ENCODE results near the gene EVPLL.
"Not testable (repeated sequence)": the region's sequence is repeated elsewhere in the genome, so short reads cannot be mapped to it uniquely, and the experiment has no call there.

EVPLL gene

GRCh38 chr17:18377437-18378204 lies at the start of gene EVPLL:
TSS of gene EVPLL (plus strand) at chr17:18377778. CDS start at chr17:18380938, 3,160 bp downstream.
- no peak for FAIRE-seq

GRCh38 chr17:18328643-18329204 lies 48.9 kb upstream of the EVPLL start:
- FAIRE-seq: no peak

DNA sequence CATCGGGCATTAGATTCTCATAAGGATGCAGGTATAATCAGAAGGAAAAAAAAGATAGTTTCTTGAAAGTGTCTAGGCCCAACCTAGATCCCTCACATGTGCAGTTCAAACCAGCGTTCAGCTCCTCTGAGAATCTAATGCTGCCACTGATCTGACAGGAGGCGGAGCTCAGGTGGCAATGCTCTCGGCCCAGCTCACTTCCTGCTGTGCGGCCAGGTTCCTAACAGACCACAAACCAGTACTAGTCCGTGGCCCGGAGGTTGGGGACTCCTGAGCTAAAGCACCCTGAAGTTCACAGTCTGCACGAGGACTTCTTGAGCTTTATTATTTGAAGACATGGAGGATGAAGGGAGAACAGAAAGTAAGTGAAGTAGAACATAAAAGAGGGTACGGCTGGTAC lies 45.7 kb upstream of the EVPLL start:
- FAIRE-seq: no peak

- FAIRE-seq: no peak
Observed at GRCh38 chr17:18332909-18333489, 44.6 kb upstream of the EVPLL start.

DNA sequence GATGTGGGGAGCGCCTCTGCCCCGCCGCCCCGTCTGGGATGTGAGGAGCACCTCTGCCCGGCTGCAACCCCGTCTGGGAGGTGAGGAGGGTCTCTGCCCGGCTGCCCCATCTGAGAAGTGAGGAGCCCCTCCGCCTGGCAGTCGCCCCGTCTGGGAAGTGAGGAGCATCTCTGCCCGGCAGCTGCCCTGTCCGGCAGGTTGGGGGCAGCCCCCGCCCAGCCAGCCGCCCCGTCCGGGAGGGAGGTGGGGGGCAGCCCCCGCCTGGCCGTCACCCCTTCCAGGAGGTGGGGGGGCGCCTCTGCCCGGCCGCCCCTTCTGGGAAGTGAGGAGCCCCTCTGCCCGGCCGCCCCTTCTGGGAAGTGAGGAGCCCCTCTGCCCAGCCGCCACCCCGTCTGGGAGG lies 39.4 kb upstream of the EVPLL start:
- FAIRE-seq: not testable (repeated sequence)

DNA sequence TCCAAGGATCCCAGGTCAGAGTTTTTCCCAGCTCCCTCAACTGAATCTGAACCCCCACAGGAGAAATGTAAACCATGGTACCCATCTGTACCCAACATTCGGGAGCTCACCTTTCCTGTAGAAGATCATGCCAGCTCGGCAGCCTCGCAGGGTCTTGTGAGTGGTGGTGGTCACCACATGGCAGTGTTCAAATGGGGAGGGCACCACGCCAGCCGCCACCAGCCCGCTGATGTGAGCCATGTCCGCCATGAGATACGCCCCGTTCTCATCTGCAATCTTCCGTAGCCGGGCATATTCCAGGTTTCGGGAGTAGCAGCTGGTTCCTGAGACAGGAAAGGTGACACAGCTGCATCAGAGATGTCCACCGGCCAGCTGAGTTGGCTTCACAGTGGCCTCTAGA lies 37.6 kb upstream of the EVPLL start:
- FAIRE-seq: no peak

DNA sequence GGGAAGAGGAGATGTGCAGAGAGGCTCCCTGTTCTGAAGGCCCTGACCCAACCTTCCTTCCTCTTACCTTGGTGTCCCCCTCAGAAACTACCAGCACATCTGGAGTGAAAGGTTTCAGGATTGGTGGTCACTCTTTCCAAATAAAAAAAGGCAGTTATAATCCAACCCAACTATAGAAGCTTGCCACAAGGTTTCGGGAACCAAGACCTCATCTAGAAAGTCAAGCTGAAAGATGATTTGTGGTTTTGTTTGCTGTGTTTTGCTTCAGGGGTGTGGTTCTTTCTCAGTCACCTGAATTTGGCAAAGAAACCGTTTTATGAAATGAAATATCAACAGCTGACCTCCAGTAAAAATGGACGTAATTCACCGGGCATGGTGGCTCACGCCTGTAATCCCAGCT lies 33.6 kb upstream of the EVPLL start:
- no peak for FAIRE-seq

DNA sequence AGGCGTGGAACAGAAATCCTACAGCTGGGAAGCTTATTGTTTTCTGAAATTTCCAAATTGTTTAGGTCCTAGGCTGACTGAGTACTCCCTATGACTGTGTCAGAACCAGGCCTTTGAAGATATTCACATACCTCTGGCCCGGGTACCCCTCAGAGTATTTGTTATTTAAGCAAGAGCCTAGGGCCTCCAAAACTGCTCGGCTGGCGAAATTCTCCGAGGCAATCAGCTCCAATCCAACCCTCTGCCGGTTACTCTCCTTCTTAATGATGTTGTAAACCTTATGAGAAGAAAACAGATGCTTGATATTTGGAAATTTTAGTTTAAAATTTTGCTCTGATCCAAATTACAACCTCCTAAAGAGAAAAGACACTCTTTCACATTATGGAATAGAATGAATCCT lies 24.0 kb upstream of the EVPLL start:
- FAIRE-seq: no peak

- FAIRE-seq: no peak
Observed at GRCh38 chr17:18356624-18357023, 21.0 kb upstream of the EVPLL start.

DNA sequence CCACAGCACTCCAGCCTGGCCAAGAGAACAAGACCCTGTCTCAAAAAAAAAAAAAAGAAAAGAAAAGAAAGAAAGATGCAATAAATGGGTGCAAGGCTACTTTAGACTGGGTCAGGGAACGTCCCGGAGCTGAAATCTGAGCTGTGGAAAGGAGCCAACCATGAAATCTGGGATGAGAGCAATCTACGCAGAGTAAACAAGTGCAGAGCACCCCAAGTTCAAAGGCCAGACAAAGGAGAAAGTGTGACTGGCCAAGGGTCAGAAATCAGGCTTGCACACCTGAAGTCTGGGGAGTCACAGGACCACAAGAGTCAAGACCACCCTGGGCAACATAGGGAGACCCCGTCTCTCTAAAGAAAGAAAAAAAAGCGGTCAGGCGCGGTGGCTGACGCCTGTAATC lies 17.1 kb upstream of the EVPLL start:
- no peak for FAIRE-seq

- no peak for FAIRE-seq
Observed at GRCh38 chr17:18361837-18362697, 15.5 kb upstream of the EVPLL start.

GRCh38 chr17:18362698-18363100 lies 14.9 kb upstream of the EVPLL start:
- FAIRE-seq: no peak

GRCh38 chr17:18363101-18364049 lies 14.2 kb upstream of the EVPLL start, which contains the start of gene SHMT1:
TSS of gene SHMT1 (minus strand) at chr17:18363550. CDS start at chr17:18355981, 7,569 bp downstream.
- no peak for FAIRE-seq

DNA sequence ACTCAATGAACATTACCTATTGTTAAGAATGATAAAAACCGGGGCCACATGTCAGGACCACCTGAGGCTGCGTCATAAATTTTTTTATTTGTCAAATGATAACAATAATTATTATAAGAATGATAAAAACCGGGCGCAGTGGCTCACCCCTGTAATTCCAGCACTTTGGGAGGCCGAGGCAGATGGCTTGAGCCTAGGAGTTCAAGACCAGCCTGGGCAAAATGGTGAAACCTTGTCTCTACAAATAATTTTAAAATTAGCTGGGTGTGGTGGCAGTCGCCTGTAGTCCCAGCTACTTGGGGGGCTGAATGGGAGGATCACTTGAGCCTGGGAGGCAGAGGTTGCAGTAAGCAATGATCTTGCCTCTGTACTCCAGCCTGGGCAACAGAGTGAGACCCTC lies 13.4 kb upstream of the EVPLL start:
- FAIRE-seq: no peak

DNA sequence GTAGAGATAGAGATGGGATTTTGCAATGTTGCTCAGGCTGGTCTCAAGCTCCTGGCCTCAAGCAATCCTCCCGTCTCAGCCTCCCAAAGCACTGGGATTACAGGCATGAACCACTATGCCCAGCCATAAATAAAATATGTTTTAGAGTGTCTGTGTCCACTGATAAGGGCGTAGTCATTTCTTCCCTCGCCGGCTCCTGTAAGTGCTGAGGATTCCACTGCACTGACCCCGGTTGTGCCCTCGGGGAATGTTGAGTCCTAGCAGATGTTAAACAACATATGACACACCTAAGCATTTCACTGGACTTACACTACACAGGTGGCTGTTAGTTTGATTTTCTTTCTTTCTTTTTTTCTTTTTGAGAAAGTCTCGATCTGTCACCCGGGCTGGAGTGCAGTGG lies 8.6 kb upstream of the EVPLL start:
- FAIRE-seq: no peak

- FAIRE-seq: no peak
Observed at GRCh38 chr17:18370761-18371160, 6.8 kb upstream of the EVPLL start.

DNA sequence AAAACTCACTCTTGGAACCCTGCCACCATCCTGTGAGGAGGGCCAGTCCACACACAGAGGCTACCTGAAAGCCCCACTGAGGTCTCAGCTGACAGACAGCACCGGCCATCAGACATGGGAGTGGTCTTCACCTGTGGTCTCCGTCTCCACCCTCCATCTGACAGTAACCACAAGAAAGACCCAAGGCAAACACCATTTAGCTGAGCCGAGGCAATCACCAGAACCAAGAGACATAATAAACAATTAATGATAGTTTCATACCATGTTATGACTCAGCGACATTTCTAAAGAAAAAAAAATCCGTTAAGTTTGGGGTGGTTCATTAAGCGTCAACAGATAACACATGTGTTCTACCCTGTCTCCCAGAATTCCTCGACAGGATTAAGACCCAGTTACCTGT lies 6.1 kb upstream of the EVPLL start:
- FAIRE-seq: no peak

DNA sequence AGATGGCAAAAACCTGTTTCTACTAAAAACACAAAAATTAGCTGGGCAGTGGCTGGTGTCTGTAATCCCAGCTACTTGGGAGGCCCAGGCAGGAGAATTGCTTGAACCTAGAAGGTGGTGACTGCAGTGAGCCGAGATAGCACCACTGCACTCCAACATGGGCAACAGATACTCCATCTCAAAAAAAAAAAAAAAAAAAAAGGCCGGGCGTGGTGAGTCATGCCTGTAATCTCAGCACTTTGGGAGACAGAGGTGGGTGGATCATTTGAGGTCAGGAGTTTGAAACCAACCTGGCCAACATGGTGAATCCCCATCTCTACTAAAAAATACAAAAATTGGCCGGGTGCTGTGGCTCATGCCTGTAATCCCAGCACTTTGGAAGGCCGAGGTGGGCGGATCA lies 4.4 kb upstream of the EVPLL start:
- FAIRE-seq: not testable (repeated sequence)

DNA sequence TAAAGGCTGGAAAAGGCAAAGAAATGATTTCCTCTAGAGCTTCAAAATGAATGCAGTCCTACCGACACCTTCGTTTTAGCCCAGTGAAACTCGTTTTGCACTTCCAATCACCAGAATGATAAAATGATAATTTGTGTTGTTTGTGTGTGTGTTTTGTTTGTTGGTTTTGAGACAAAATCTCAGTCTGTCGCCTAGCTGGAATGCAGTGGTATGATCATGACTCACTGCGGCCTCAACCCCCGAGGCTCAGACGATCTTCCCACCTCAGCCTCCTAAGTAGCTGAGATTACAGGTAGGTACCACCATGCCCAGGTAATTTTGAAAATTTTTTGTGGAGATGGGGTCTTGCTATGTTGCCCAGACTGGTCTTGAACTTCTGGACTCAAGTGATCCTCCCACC lies 3.4 kb upstream of the EVPLL start:
- FAIRE-seq: no peak

DNA sequence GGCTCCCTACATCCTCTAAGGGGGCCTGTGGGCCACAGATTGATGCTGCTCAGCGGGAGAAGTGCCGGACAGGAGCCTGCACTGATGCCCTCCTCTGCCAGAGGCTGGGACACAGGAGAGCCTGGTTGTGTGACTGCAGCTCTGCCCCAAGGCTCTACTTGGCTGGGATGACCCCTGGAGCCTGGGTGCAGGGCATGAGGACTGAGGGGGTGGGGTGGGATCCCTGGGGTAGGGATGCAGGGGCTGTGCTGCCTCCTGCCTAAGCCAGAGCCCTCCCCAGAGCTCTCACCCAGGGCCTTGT lies 577 bp downstream of the EVPLL start:
- FAIRE-seq: no peak

GRCh38 chr17:18378614-18379013 lies 1.0 kb downstream of the EVPLL start:
- FAIRE-seq: not testable (repeated sequence)

Measured in colon (tissue), 2 donors.